Gastrocnemius medialis (tissue), 4 donors: ENCODE data around the gene LMTK2.

Source experiments
- CTCF ChIP-seq, 5 experiments: fragments of 450-650 bp in 3 of 5; fragments of 200-600 bp in 2 of 5; sonication (generic) in 2 of 5; IDR thresholded peaks in 4 of 5; conservative IDR thresholded peaks in 1 of 5; 1 replicate in 4 of 5; 2 replicates in 1 of 5; pipeline ENCODE4 v1.5.1; 2016 to 2019; ENCODE audit warnings: antibody characterized with exemption in 5 of 5, mild to moderate bottlenecking in 3 of 5, moderate library complexity in 3 of 5
- POLR2A ChIP-seq, 2 donors: fragments of 450-650 bp; IDR thresholded peaks; one replicate each; pipeline ENCODE4 v1.6.1; 2017; ENCODE audit warnings: antibody characterized with exemption in 2 of 2, mild to moderate bottlenecking in 2 of 2, moderate library complexity in 2 of 2

DNA sequence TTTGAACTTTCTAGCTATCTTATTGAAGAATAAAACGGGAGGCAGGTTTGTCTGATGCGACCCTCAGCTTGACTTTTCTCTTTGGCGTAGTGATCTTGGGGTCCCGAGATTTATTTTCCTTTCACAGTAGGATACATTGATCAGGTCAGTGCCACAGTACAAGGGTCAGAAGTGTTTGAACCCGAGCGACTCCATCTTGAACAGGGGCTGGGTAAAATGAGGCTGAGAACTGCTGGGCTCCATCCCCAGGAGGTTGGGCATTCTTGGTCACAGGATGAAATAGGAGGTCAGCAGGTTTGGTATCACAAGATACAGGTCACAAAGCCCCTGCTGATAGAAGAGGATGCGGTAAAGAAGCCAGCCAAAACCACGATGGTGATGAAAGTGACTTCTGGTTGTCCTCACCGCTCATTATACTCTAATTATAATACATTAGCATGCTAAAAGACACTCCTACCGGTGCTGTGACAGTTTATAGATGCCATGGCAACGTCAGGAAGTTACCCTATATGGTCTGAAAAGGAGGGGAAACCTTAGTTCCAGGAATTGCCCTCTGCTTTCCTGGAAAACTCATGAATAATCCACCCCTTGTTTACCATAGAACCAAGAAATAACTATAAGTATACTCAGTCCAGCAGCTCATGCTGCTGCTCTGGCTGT, 148.4 kb downstream of the LMTK2 start:
- TF ChIP-seq POLR2A (IDR thresholded peaks at IDR 0.05) (no peak), CTCF (IDR thresholded peaks at IDR 0.05 in 4 of 5, conservative IDR thresholded peaks at IDR 0.05 in 1 of 5) (no peak)
